SK-N-SH treated with all-trans-retinoic acid at 6 μM for 48 hours (cell line): ENCODE data around the gene STK32A.

Source experiments
- ATAC-seq: fragments of 200-7000 bp; cut with Tn5 transposase; 3 replicates; pipeline ENCODE4 v1.9.1; 2020; ENCODE audit warnings: mild to moderate bottlenecking, moderate library complexity
- ARNTL ChIP-seq: fragments of 450-650 bp; formaldehyde crosslinking; IDR thresholded peaks from 2 replicates; pipeline ENCODE4 v1.5.0; 2020; ENCODE audit warnings: low read depth, mild to moderate bottlenecking, moderate library complexity, borderline replicate concordance
- BACH2 ChIP-seq: fragments of 250-450 bp; sonication (Bioruptor Pico); IDR thresholded peaks from 2 replicates; pipeline ENCODE4 v1.9.0; 2021; ENCODE audit warnings: mild to moderate bottlenecking, borderline replicate concordance
- CREB5 ChIP-seq: fragments of 250-450 bp; sonication (Bioruptor Pico); IDR thresholded peaks from 2 replicates; pipeline ENCODE4 v1.5.1; 2020; ENCODE audit warnings: low read depth, mild to moderate bottlenecking, moderate library complexity
- ESRRG ChIP-seq: fragments of 250-450 bp; sonication (Bioruptor Pico); IDR thresholded peaks from 2 replicates; pipeline ENCODE4 v1.6.1; 2021; ENCODE audit warnings: mild to moderate bottlenecking
- GLIS3 ChIP-seq: fragments of 250-450 bp; sonication (Bioruptor Pico); IDR thresholded peaks from 2 replicates; pipeline ENCODE4 v1.5.0; 2020; ENCODE audit warnings: mild to moderate bottlenecking, moderate library complexity
- ISL1 ChIP-seq: fragments of 250-450 bp; sonication (Bioruptor Pico); IDR thresholded peaks from 2 replicates; pipeline ENCODE4 v2.1.2; 2022; ENCODE audit warnings: mild to moderate bottlenecking, moderate library complexity
- RARB ChIP-seq: fragments of 250-450 bp; sonication (Bioruptor Pico); IDR thresholded peaks from 2 replicates; pipeline ENCODE4 v1.8.0; 2021; ENCODE audit warnings: mild to moderate bottlenecking, moderate library complexity
- SNAI2 ChIP-seq: fragments of 250-450 bp; sonication (Bioruptor Pico); IDR thresholded peaks from 2 replicates; pipeline ENCODE4 v1.5.0; 2020; ENCODE audit warnings: mild to moderate bottlenecking, moderate library complexity
- TCF4 ChIP-seq: fragments of 250-450 bp; sonication (Bioruptor Pico); IDR thresholded peaks from 2 replicates; pipeline ENCODE4 v1.8.0; 2021; ENCODE audit warnings: mild to moderate bottlenecking, moderate library complexity, borderline replicate concordance
- TOX ChIP-seq: fragments of 250-450 bp; sonication (Bioruptor Pico); IDR thresholded peaks from 2 replicates; pipeline ENCODE4 v1.8.0; 2021; ENCODE audit warnings: mild to moderate bottlenecking, moderate library complexity, borderline replicate concordance
- ZC3H10 ChIP-seq: fragments of 250-450 bp; sonication (Bioruptor Pico); IDR thresholded peaks from 2 replicates; pipeline ENCODE4 v1.5.1; 2021; ENCODE audit warnings: mild to moderate bottlenecking, moderate library complexity
- ZFP3 ChIP-seq: fragments of 250-450 bp; sonication (Bioruptor Pico); IDR thresholded peaks from 2 replicates; pipeline ENCODE4 v1.5.0; 2020; ENCODE audit warnings: mild to moderate bottlenecking, moderate library complexity
- ZFP30 ChIP-seq: fragments of 450-650 bp; formaldehyde crosslinking; IDR thresholded peaks from 2 replicates; pipeline ENCODE4 v1.5.0; 2022; ENCODE audit warnings: mild to moderate bottlenecking, moderate library complexity
- ZNF565 ChIP-seq: fragments of 450-650 bp; formaldehyde crosslinking; conservative IDR thresholded peaks from 2 replicates; pipeline ENCODE4 v1.5.0; 2020; ENCODE audit warnings: low read depth, mild to moderate bottlenecking, moderate library complexity
- ZNF70 ChIP-seq: fragments of 450-650 bp; formaldehyde crosslinking; IDR thresholded peaks from 2 replicates; pipeline ENCODE4 v1.5.0; 2020; ENCODE audit warnings: mild to moderate bottlenecking, moderate library complexity
- TF ChIP-seq, protein P1 (sequence below): fragments of 250-450 bp; sonication (Bioruptor Pico); IDR thresholded peaks from 2 replicates; pipeline ENCODE4 v1.5.1; 2021; ENCODE audit warnings: mild to moderate bottlenecking, moderate library complexity
- TF ChIP-seq, protein P2 (sequence below): fragments of 250-450 bp; sonication (Bioruptor Pico); IDR thresholded peaks from 2 replicates; pipeline ENCODE4 v1.5.0; 2020; ENCODE audit warnings: mild to moderate bottlenecking, moderate library complexity
- TF ChIP-seq, protein P3 (sequence below): fragments of 250-450 bp; sonication (Bioruptor Pico); IDR thresholded peaks from 2 replicates; pipeline ENCODE4 v1.8.0; 2021; ENCODE audit warnings: low read depth, mild to moderate bottlenecking, moderate library complexity, borderline replicate concordance

STK32A gene

GRCh38 chr5:147375151-147375550 lies 140.3 kb downstream of the STK32A start:
- no peak for TF ChIP-seq TOX (CRISPR knock-in tag)
- TF ChIP-seq, protein P1, sequence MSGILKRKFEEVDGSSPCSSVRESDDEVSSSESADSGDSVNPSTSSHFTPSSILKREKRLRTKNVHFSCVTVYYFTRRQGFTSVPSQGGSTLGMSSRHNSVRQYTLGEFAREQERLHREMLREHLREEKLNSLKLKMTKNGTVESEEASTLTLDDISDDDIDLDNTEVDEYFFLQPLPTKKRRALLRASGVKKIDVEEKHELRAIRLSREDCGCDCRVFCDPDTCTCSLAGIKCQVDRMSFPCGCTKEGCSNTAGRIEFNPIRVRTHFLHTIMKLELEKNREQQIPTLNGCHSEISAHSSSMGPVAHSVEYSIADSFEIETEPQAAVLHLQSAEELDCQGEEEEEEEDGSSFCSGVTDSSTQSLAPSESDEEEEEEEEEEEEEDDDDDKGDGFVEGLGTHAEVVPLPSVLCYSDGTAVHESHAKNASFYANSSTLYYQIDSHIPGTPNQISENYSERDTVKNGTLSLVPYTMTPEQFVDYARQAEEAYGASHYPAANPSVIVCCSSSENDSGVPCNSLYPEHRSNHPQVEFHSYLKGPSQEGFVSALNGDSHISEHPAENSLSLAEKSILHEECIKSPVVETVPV (CRISPR knock-in tag) = no peak
- TF ChIP-seq TCF4 (CRISPR knock-in tag) = no peak
- TF ChIP-seq, protein P2, sequence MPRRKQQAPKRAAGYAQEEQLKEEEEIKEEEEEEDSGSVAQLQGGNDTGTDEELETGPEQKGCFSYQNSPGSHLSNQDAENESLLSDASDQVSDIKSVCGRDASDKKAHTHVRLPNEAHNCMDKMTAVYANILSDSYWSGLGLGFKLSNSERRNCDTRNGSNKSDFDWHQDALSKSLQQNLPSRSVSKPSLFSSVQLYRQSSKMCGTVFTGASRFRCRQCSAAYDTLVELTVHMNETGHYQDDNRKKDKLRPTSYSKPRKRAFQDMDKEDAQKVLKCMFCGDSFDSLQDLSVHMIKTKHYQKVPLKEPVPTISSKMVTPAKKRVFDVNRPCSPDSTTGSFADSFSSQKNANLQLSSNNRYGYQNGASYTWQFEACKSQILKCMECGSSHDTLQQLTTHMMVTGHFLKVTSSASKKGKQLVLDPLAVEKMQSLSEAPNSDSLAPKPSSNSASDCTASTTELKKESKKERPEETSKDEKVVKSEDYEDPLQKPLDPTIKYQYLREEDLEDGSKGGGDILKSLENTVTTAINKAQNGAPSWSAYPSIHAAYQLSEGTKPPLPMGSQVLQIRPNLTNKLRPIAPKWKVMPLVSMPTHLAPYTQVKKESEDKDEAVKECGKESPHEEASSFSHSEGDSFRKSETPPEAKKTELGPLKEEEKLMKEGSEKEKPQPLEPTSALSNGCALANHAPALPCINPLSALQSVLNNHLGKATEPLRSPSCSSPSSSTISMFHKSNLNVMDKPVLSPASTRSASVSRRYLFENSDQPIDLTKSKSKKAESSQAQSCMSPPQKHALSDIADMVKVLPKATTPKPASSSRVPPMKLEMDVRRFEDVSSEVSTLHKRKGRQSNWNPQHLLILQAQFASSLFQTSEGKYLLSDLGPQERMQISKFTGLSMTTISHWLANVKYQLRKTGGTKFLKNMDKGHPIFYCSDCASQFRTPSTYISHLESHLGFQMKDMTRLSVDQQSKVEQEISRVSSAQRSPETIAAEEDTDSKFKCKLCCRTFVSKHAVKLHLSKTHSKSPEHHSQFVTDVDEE (CRISPR knock-in tag) = no peak
- TF ChIP-seq ZNF565 (CRISPR knock-in tag) = no peak
- TF ChIP-seq, protein P3, sequence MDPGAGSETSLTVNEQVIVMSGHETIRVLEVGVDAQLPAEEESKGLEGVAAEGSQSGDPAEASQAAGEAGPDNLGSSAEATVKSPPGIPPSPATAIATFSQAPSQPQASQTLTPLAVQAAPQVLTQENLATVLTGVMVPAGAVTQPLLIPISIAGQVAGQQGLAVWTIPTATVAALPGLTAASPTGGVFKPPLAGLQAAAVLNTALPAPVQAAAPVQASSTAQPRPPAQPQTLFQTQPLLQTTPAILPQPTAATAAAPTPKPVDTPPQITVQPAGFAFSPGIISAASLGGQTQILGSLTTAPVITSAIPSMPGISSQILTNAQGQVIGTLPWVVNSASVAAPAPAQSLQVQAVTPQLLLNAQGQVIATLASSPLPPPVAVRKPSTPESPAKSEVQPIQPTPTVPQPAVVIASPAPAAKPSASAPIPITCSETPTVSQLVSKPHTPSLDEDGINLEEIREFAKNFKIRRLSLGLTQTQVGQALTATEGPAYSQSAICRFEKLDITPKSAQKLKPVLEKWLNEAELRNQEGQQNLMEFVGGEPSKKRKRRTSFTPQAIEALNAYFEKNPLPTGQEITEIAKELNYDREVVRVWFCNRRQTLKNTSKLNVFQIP (CRISPR knock-in tag) = no peak
- TF ChIP-seq, all 23 proteins: peak for 0
- ATAC-seq = no peak

DNA sequence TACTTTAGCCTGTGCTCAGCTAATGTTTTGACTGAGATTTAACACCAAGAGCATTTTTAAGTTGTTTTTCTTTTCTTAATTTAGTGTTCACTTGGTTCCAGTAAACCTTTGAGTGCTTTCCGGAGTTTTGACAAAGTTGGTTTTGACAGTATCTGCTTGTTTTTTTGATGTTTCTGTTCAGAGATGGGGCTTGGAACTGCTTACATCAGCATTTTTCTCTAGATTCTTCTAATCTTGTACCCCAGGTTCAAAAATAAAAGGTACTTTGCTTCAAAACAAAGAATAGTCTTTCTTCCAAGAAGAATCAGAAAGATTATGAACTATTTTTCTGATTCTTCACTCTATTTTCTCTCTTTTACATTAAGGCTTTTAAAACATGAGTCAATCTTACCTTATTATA lies 142.9 kb downstream of the STK32A start:
- no peak for TF ChIP-seq ISL1 (CRISPR knock-in tag)
- TF ChIP-seq ESRRG (CRISPR knock-in tag) = no peak
- TF ChIP-seq, protein P2 (CRISPR knock-in tag) = no peak
- TF ChIP-seq SNAI2 (CRISPR knock-in tag) = no peak
- no peak for TF ChIP-seq TCF4 (CRISPR knock-in tag)
- TF ChIP-seq ARNTL (CRISPR knock-in tag) = no peak
- no peak for TF ChIP-seq ZFP3
- no peak for TF ChIP-seq ZNF565 (CRISPR knock-in tag)
- TF ChIP-seq, protein P3 (CRISPR knock-in tag) = no peak
- no peak for ATAC-seq

DNA sequence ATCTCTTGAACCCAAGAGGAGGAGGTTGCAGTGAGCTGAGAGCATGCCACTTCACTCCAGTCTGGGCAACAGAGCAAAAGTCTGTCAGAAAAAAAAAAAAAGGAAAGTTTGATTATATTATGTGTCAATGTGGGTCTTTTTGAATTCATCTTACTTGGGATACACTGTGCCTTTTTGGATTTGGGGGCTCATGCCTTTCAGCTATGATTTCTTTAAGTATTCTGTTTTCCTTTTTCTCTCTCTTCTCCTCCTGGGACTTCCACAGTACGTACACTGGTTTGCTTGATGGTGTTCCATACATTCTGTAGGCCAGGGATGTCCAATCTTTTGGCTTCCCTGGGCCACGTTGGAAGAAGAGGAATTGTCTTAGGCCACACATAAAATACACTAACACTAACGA lies 146.7 kb downstream of the STK32A start:
- no peak for ATAC-seq
- TF ChIP-seq ESRRG (CRISPR knock-in tag) (no peak), ZFP30 (CRISPR knock-in tag) (no peak), BACH2 (no peak)

GRCh38 chr5:147382776-147383175 lies 147.9 kb downstream of the STK32A start:
- TF ChIP-seq RARB (CRISPR knock-in tag) (no peak), ARNTL (CRISPR knock-in tag) (no peak), ZC3H10 (CRISPR knock-in tag) (no peak), ZFP3 (0 out of 2 replicates have a peak, but pooled peaks have one; percentile 28), GLIS3 (CRISPR knock-in tag) (no peak), CREB5 (no peak), ZNF70 (CRISPR knock-in tag) (no peak)
- TF ChIP-seq, protein P3 (CRISPR knock-in tag) = no peak
- TF ChIP-seq, protein P1 (CRISPR knock-in tag) = no peak
- ATAC-seq = no peak
